SK-N-SH treated with all-trans-retinoic acid at 6 μM for 48 hours (cell line): ENCODE data around the gene FRMD4A.

Experiments used
- ARNTL ChIP-seq: fragments of 450-650 bp; formaldehyde crosslinking; IDR thresholded peaks from 2 replicates; pipeline ENCODE4 v1.5.0; 2020; ENCODE audit warnings: low read depth, mild to moderate bottlenecking, moderate library complexity, borderline replicate concordance
- CREB5 ChIP-seq: fragments of 250-450 bp; sonication (Bioruptor Pico); IDR thresholded peaks from 2 replicates; pipeline ENCODE4 v1.5.1; 2020; ENCODE audit warnings: low read depth, mild to moderate bottlenecking, moderate library complexity
- CSDC2 ChIP-seq: fragments of 250-450 bp; sonication (Bioruptor Pico); IDR thresholded peaks from 2 replicates; pipeline ENCODE4 v1.5.0; 2020; ENCODE audit warnings: mild to moderate bottlenecking, moderate library complexity
- CSRNP3 ChIP-seq: fragments of 250-450 bp; sonication (Bioruptor Pico); IDR thresholded peaks from 2 replicates; pipeline ENCODE4 v1.5.1; 2021; ENCODE audit warnings: mild to moderate bottlenecking, moderate library complexity
- OSR1 ChIP-seq: fragments of 250-450 bp; sonication (Bioruptor Pico); IDR thresholded peaks from 2 replicates; pipeline ENCODE4 v1.8.0; 2022; ENCODE audit warnings: moderate library complexity, mild to moderate bottlenecking, inconsistent platforms
- PATZ1 ChIP-seq: fragments of 250-450 bp; sonication (Bioruptor Pico); IDR thresholded peaks from 2 replicates; pipeline ENCODE4 v1.8.0; 2020; ENCODE audit warnings: mild to moderate bottlenecking, moderate library complexity, borderline replicate concordance
- POU6F1 ChIP-seq: fragments of 250-450 bp; sonication (Bioruptor Pico); IDR thresholded peaks from 2 replicates; pipeline ENCODE4 v1.8.0; 2021; ENCODE audit warnings: low read depth, mild to moderate bottlenecking, moderate library complexity, borderline replicate concordance
- PPARA ChIP-seq: fragments of 250-450 bp; sonication (Bioruptor Pico); IDR thresholded peaks from 2 replicates; pipeline ENCODE4 v1.5.0; 2020; ENCODE audit warnings: mild to moderate bottlenecking, borderline replicate concordance
- RARB ChIP-seq: fragments of 250-450 bp; sonication (Bioruptor Pico); IDR thresholded peaks from 2 replicates; pipeline ENCODE4 v1.8.0; 2021; ENCODE audit warnings: mild to moderate bottlenecking, moderate library complexity
- TSHZ2 ChIP-seq: fragments of 250-450 bp; sonication (Bioruptor Pico); IDR thresholded peaks from 2 replicates; pipeline ENCODE4 v1.5.0; 2020; ENCODE audit warnings: mild to moderate bottlenecking, moderate library complexity
- ZC3H10 ChIP-seq: fragments of 250-450 bp; sonication (Bioruptor Pico); IDR thresholded peaks from 2 replicates; pipeline ENCODE4 v1.5.1; 2021; ENCODE audit warnings: mild to moderate bottlenecking, moderate library complexity
- ZFP3 ChIP-seq: fragments of 250-450 bp; sonication (Bioruptor Pico); IDR thresholded peaks from 2 replicates; pipeline ENCODE4 v1.5.0; 2020; ENCODE audit warnings: mild to moderate bottlenecking, moderate library complexity
- ZFP30 ChIP-seq: fragments of 450-650 bp; formaldehyde crosslinking; IDR thresholded peaks from 2 replicates; pipeline ENCODE4 v1.5.0; 2022; ENCODE audit warnings: mild to moderate bottlenecking, moderate library complexity
- ZNF70 ChIP-seq: fragments of 450-650 bp; formaldehyde crosslinking; IDR thresholded peaks from 2 replicates; pipeline ENCODE4 v1.5.0; 2020; ENCODE audit warnings: mild to moderate bottlenecking, moderate library complexity

GRCh38 chr10:13745271-13745670 lies 585.5 kb downstream of the FRMD4A start:
- TF ChIP-seq ARNTL (CRISPR knock-in tag) (no peak), CREB5 (CRISPR knock-in tag) (no peak), OSR1 (no peak), POU6F1 (no peak), PPARA (no peak), ZNF70 (CRISPR knock-in tag) (no peak), TSHZ2 (no peak), RARB (no peak), CSDC2 (CRISPR knock-in tag) (no peak), ZFP3 (CRISPR knock-in tag) (no peak), PATZ1 (CRISPR knock-in tag) (no peak), ZC3H10 (CRISPR knock-in tag) (no peak), ZFP30 (CRISPR knock-in tag) (no peak), CSRNP3 (CRISPR knock-in tag) (no peak)
